Stimulated activated CD8-positive, alpha-beta memory T cell treated with anti-CD3 and anti-CD28 coated beads, Interleukin-7, amount 100 ng/mL, for 24 hours (primary cell): ENCODE measurements around the gene AMBRA1.
A peak's percentile ranks its signal among the peaks of the same experiment; 100 is the strongest.

Experiments used
- DNase-seq: peaks from one replicate; pipeline ENCODE4 v3.0.0-alpha.2; 2020; ENCODE audit warnings: low read depth

AMBRA1 gene

GRCh38 chr11:46505741-46506482 is 87.9 kb downstream of the AMBRA1 start:
- DNase-seq, result no peak

DNA sequence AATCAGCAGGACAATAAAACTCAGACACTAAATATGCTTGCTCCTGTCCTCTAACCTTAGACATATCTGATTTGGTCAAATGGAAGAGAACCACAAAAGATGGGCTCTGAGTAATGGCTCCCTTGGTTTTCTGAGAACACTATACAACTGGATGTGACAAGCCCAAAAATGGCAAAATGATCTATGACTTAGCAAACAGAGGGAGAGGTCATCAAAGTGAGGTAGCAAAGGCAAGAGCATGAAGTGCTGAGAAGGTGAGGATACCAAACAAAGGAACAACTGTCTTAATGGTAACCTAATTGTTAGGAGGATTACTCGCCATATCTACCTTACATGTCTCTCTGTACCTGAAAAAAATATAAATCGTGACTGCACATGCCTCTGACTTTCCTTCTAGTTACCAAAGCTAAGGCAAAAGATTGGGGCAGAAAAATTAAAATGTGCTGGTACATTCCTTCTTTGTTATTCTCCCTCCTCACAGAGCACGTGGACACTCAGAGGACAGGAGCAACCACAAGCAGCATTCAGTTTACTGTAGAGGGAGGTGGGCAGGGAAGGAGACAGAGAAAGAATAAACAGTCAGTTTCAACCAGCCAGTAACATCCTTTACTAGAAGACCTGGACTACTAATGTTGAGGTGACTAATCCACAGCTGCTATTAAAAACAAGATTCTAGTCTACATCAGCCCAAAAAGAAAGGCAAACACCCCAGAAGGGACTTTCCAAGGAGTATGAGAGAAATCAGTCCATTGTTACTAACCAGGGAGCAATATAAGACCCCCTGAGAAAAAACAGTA is 88.8 kb downstream of the AMBRA1 start:
- DNase-seq, result no peak

DNA sequence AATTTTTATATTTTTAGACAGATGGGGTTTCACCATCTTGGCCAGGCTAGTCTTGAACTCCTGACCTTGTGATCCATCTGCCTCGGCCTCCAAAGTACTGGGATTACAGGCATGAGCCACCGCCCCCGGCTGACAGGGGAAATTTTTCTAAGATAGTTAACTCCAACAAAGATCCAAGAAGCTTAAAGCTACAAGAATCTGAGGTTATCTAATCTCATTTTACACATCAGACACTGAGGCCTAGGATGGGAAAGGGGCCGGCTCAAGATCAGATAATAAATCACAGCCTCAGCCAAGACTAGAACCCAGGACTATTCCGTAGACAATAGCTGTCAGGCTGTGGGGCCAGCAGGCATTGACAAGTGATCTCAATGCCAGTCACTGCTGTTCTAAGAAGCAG is 94.0 kb downstream of the AMBRA1 start:
- no peak for DNase-seq

DNA sequence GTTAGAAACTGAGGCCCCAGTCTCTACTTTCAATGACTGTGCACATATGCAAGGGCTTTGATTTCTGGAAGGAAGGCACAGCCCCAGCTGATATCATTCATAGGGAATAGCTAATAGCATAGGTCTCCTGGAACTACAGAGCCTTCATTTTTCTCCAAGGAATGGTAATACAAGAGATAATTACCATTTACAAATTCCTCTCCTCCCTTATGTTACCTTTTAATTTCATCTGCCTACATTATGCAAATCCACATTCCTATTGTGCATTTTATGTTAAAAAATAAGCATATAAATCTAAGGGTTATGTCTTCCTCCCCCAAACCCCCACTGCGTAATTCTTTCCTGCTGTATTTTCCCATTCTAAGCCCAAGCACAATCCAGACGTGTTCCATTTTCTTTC is 94.9 kb downstream of the AMBRA1 start:
- no peak for DNase-seq

DNA sequence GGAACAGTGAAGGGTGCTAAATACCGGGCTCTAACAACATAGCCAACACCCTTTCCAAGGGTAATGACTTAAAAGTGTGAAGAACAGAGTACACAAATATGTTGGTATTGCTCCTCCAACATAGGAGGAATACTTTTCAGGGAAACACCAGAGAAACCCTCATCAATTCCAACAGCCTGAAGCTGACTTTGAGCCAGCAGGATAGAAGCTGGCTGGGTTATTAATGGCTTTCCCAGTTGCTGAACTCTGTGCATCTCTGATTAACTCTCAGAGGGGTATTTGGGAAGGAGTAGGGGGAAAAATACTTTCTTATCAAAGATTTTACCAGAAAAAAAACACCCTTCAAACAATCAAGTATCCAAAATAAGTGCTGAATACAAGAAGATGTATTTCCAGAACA is 95.6 kb downstream of the AMBRA1 start:
- DNase-seq, result no peak

- no peak for DNase-seq
Measured at GRCh38 chr11:46497498-46497897, 96.3 kb downstream of the AMBRA1 start.

DNA sequence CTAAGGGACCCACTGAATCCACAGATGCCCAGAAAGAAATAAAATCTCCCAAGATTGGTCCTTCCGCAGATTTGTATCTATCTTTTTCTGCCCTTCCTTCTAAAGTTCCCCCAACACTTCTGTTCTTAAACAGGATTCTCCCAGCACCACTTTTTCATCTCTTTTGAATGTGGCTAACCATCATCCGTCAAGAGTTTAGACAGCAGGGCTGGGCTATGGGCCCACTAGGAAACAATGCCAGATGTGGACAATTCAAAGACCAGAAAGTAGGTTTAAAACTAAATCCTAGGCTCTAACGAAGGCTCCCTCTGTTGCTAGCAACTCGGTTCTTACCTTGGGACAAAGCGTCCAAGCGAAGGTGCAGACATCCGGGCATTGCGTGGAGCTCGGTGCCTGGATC is 100.0 kb downstream of the AMBRA1 start:
- no peak for DNase-seq

- no peak for DNase-seq
Measured at GRCh38 chr11:46492532-46492931, 101.3 kb downstream of the AMBRA1 start.

- no peak for DNase-seq
Measured at GRCh38 chr11:46491661-46492330, 102.0 kb downstream of the AMBRA1 start.

- no peak for DNase-seq
Measured at GRCh38 chr11:46490666-46491065, 103.2 kb downstream of the AMBRA1 start.

DNA sequence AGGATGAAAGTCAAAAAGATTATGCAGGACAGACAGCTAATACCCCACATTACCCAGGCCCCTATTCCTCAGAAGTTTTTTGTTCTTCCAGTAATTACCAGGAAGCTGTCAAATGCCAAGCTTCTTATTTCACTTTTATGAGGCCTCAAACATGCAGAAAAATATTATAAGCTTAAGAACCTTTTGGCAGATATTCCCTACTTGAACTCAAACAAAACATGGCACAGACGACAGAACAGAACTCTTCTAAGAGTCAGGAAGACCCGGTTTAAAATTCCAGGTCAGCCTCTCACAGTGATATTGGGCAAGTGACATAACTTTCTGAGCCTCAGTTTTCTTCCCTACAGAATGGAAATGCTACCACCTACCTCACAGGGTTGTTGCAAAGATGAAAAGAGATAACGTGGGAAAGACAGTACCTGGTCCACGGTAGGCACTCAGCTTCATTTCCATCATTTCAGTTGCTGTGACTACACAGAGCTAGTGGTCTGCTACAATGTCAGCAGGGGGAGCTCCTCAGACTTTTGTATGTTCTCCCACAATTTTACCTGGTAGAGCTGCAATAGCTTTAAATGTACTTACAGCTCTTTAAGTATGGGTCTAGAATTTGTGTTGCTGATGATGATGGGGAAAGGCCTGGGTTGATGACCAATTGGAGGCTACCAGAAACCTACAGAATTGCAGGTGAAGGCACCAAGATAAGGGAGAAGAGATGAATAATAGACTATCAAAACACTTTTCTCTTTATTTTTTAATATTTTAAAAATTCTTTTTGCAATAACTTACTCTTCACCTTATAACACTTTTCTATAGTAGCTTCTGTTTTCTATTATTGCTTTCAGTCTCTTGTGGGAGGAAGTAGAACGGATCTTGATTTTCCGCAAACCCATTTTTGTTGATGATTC is 103.9 kb downstream of the AMBRA1 start:
- peak; percentile 4 for DNase-seq

GRCh38 chr11:46485856-46486443 is 107.9 kb downstream of the AMBRA1 start:
- no peak for DNase-seq

GRCh38 chr11:46484101-46484500 is 109.7 kb downstream of the AMBRA1 start:
- no peak for DNase-seq

- no peak for DNase-seq
Measured at GRCh38 chr11:46480909-46481308, 112.9 kb downstream of the AMBRA1 start.

DNA sequence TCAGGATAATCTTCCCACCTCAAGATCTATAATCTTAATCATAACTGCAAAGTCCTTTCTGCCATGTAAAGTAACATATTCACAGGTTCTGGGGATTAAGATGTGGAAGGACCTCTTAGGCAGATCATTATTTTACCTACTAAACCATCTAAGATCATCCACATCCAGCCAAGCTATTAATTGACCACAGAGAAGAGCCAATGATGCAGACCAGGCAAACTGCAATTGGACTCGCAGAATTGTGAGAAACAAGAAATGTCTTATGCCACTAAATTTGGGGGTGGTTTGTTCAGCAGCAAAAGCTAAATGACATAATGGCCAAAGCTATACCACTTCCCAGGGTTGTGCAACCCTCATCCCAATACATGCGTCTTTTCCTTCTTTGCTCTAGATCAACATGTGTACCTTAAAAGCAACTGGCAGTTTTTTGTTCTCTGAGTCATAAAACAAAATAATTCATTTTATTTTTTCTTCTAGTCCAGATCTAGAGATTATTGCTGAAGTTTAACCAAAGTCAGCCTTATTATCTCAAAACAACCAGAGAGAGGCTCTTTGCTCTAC is 113.6 kb downstream of the AMBRA1 start:
- no peak for DNase-seq

DNA sequence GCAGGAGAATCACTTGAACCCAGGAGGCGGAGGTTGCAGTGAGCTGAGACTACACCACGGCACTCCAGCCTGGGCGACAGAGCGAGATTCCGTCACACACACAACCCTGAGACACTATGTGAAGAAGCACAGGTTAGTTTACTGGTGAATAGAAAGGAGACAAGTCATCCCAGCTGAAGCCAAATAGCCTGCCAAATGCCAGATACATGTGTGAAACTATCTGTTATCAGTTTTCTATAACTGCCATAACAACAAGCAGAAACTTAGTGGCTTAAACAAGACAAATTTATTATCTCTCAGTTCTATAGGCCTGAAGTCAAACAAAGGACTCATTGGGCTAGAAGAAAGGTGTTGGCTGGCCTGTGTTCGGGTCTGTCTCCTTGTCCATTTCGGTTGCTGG is 114.2 kb downstream of the AMBRA1 start:
- DNase-seq, result no peak

DNA sequence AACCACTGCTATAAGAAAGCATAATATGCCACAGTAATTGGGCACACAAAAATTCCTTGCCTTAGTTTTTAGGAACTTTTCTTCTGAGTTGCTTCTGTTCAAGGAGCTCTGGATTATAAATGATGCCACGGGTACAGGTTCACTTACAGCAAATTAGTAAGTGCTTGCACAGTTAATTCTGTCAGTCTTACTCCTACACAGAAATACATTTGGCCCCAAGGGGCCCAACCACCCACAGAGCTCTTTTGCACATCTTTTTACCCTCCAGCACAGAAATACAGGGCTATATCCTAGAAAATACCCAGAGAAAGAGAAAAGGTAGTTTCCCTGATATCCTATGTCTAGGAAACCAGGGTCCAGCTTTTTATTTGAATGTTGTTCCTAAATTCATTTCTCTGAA is 115.6 kb downstream of the AMBRA1 start:
- DNase-seq, result no peak

GRCh38 chr11:46477136-46477535 is 116.7 kb downstream of the AMBRA1 start:
- DNase-seq, result no peak

GRCh38 chr11:46475926-46476545 is 117.8 kb downstream of the AMBRA1 start:
- DNase-seq, result no peak

DNA sequence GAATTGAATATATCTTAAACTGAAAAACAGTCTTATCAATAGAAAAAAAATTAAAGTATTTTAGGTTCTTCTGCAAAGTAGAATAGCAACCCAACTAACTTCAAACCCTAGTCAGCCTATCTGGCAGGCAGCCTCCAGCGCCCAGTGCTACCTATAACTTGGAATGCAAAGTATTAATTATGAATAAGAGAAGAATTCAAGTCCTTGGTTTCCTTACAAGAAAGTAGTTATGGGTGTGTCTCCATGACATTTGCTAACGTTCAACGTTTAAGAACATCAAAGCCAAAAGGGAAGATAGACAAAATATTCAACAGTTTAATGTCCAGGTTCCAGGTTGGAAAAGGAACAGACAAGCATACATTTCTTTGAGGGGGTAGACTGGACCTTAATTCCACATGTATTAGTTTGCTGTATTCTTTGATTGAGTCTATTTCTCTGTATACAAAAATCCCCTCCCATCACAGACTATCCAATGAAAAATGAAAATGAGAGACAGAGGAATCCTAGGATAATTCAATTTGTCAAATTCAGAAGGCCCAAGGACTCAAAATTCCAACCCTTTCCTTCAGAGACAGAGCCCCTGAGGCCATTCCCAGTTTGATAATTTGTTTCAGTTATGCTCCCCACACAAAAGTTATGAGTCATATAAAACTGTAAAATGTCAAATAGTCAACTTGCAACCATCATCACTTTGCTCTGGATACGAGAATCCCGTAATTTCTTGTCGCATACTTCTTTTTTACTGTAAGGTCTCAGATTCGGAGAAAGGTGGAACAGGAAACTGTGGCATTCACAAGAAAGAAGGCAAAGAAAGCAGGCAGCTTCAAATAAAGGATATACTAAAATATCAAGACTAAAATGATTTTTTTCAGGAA is 118.5 kb downstream of the AMBRA1 start:
- DNase-seq, result no peak
